ENCODE data around the gene PLD1.

The PLD1 gene

DNA sequence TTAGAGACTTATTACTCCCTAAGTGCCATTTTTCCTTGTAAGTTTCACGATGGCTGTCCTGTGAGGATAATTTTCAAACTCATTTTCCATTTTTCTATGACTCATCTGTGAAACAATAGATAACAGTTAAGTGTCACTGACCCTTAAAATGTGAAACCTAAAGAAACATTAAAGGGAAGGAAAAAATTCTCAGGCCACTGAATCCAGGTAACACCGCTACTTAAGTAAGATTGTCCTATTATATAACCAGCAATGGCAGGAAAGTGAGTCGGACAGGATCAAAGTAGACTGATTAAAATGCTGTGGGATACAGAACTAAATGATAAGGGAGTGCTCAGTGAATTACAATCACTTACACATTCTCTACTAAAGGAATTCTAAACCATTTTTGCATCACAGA lies 12.4 kb downstream of the PLD1 start:
- Histone ChIP-seq H3K56ac (ENCODE audit: low read length) (no peak overlapping the region), H3K79me2 (ENCODE audit: control insufficient read depth, insufficient read depth, low read length) (no peaks in the 10 kb centered on the region), H4K5ac (ENCODE audit: low read length) (no peak overlapping the region), H3K4me1 (ENCODE audit: control insufficient read depth, low read depth, low read length) (peaks cover 4% of the 10 kb centered on the region), H3K36me3 (ENCODE audit: control insufficient read depth, insufficient read depth, low read length) (no peaks in the 10 kb centered on the region), H3K4me2 (ENCODE audit: low read length) (no peak overlapping the region), H3K4ac (ENCODE audit: low read depth, low read length) (no peak overlapping the region), H3K9ac (ENCODE audit: low read length) (no peak overlapping the region), H4K8ac (ENCODE audit: low read depth, low read length) (no peak overlapping the region), H2BK5ac (ENCODE audit: low read length) (no peak overlapping the region), H2BK120ac (ENCODE audit: low read depth, low read length) (no peak overlapping the region), H3K27ac (ENCODE audit: low read depth, low read length) (no peak overlapping the region), H3K27me3 (ENCODE audit: insufficient read depth, low read length, poor library complexity) (no peaks in the 10 kb centered on the region), H3K4me3 (ENCODE audit: low read length) (no peak overlapping the region), H2BK15ac (replicated peaks; ENCODE audit: low read depth) (no peak overlapping the region), H3K23ac (ENCODE audit: low read length) (no peak overlapping the region), H3K79me1 (ENCODE audit: low read length) (no peaks in the 10 kb centered on the region), H3K18ac (ENCODE audit: low read length) (no peak overlapping the region), H2AK5ac (ENCODE audit: low read length) (no peak overlapping the region)
- DNase-seq: no peak
- no CpG with 5 or more reads among the region's 3 CpGs for WGBS (ENCODE audit: extremely low coverage, insufficient coverage, low lambda C conversion rate)

DNA sequence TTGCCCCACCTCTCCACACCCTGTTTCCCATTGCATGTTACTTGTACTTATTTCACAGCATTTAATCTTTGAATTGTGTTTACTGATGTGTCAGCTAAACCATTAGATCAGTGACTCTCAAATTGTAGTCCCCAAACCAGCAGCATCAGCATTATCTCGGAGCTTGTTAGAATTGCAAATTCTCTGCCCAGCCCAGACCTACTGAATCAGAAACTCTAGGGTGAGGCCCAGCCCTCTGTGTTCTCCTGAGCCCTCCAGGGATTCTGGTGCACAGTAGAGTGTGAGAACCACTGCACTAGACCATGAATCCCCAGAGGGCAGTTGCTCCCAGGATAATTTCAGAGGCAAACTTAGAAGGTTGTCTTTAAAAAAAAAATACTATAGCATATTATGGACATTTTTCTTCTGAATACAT lies 13.0 kb downstream of the PLD1 start:
- DNase-seq: no peak
- Histone ChIP-seq H3K23ac (ENCODE audit: low read length) (no peak overlapping the region), H3K18ac (ENCODE audit: low read length) (no peak overlapping the region), H2BK120ac (ENCODE audit: low read depth, low read length) (no peak overlapping the region), H3K79me1 (ENCODE audit: low read length) (no peaks in the 10 kb centered on the region), H3K27ac (ENCODE audit: low read depth, low read length) (no peak overlapping the region), H4K5ac (ENCODE audit: low read length) (no peak overlapping the region), H3K4me1 (ENCODE audit: control insufficient read depth, low read depth, low read length) (peaks cover 4% of the 10 kb centered on the region), H4K8ac (ENCODE audit: low read depth, low read length) (no peak overlapping the region), H3K27me3 (ENCODE audit: insufficient read depth, low read length, poor library complexity) (no peaks in the 10 kb centered on the region), H2AK5ac (ENCODE audit: low read length) (no peak overlapping the region), H3K36me3 (ENCODE audit: control insufficient read depth, insufficient read depth, low read length) (no peaks in the 10 kb centered on the region), H3K79me2 (ENCODE audit: control insufficient read depth, insufficient read depth, low read length) (no peaks in the 10 kb centered on the region), H3K56ac (ENCODE audit: low read length) (no peak overlapping the region), H3K4ac (ENCODE audit: low read depth, low read length) (no peak overlapping the region), H3K9ac (ENCODE audit: low read length) (no peak overlapping the region), H3K4me2 (ENCODE audit: low read length) (no peak overlapping the region), H3K4me3 (ENCODE audit: low read length) (no peak overlapping the region), H2BK5ac (ENCODE audit: low read length) (no peak overlapping the region), H2BK15ac (replicated peaks; ENCODE audit: low read depth) (no peak overlapping the region)
- no CpG with 5 or more reads among the region's 1 CpG for WGBS (ENCODE audit: extremely low coverage, insufficient coverage, low lambda C conversion rate)

GRCh38 chr3:171796625-171797264 lies 13.5 kb downstream of the PLD1 start:
- H4K8ac ChIP-seq (ENCODE audit: low read depth, low read length): no peak overlapping the region
- H3K27me3 ChIP-seq (ENCODE audit: insufficient read depth, low read length, poor library complexity): no peaks in the 10 kb centered on the region
- H3K4me1 ChIP-seq (ENCODE audit: control insufficient read depth, low read depth, low read length): peaks cover 4% of the 10 kb centered on the region
- H3K4me3 ChIP-seq (ENCODE audit: low read length): no peak overlapping the region
- no peak overlapping the region for H3K4me2 ChIP-seq (ENCODE audit: low read length)
- H3K79me2 ChIP-seq (ENCODE audit: control insufficient read depth, insufficient read depth, low read length): no peaks in the 10 kb centered on the region
- no peak overlapping the region for H2AK5ac ChIP-seq (ENCODE audit: low read length)
- no CpG with 5 or more reads among the region's 4 CpGs for WGBS (ENCODE audit: extremely low coverage, insufficient coverage, low lambda C conversion rate)
- H3K36me3 ChIP-seq (ENCODE audit: control insufficient read depth, insufficient read depth, low read length): no peaks in the 10 kb centered on the region
- no peak overlapping the region for H2BK5ac ChIP-seq (ENCODE audit: low read length)
- no peak overlapping the region for H3K27ac ChIP-seq (ENCODE audit: low read depth, low read length)
- no peak overlapping the region for H3K23ac ChIP-seq (ENCODE audit: low read length)
- no peak overlapping the region for H3K18ac ChIP-seq (ENCODE audit: low read length)
- H3K4ac ChIP-seq (ENCODE audit: low read depth, low read length): no peak overlapping the region
- H3K56ac ChIP-seq (ENCODE audit: low read length): no peak overlapping the region
- no peak overlapping the region for H3K9ac ChIP-seq (ENCODE audit: low read length)
- no peaks in the 10 kb centered on the region for H3K79me1 ChIP-seq (ENCODE audit: low read length)
- H4K5ac ChIP-seq (ENCODE audit: low read length): no peak overlapping the region
- DNase-seq: no peak
- H2BK15ac ChIP-seq (replicated peaks; ENCODE audit: low read depth): no peak overlapping the region
- H2BK120ac ChIP-seq (ENCODE audit: low read depth, low read length): no peak overlapping the region

- H4K5ac ChIP-seq (ENCODE audit: low read length): no peak overlapping the region
- H3K27ac ChIP-seq (ENCODE audit: low read depth, low read length): no peak overlapping the region
- no peak overlapping the region for H3K18ac ChIP-seq (ENCODE audit: low read length)
- peak overlapping the region; percentile 9 for H3K56ac ChIP-seq (ENCODE audit: low read length)
- no peaks in the 10 kb centered on the region for H3K27me3 ChIP-seq (ENCODE audit: insufficient read depth, low read length, poor library complexity)
- H3K4me3 ChIP-seq (ENCODE audit: low read length): no peak overlapping the region
- no peak overlapping the region for H2BK120ac ChIP-seq (ENCODE audit: low read depth, low read length)
- peak overlapping the region; percentile 11 for H2BK5ac ChIP-seq (ENCODE audit: low read length)
- no peak overlapping the region for H3K4me2 ChIP-seq (ENCODE audit: low read length)
- no peak overlapping the region for H2AK5ac ChIP-seq (ENCODE audit: low read length)
- H3K36me3 ChIP-seq (ENCODE audit: control insufficient read depth, insufficient read depth, low read length): no peaks in the 10 kb centered on the region
- H3K79me2 ChIP-seq (ENCODE audit: control insufficient read depth, insufficient read depth, low read length): no peaks in the 10 kb centered on the region
- H3K79me1 ChIP-seq (ENCODE audit: low read length): no peaks in the 10 kb centered on the region
- H3K4ac ChIP-seq (ENCODE audit: low read depth, low read length): no peak overlapping the region
- no peak overlapping the region for H3K9ac ChIP-seq (ENCODE audit: low read length)
- no peak overlapping the region for H2BK15ac ChIP-seq (replicated peaks; ENCODE audit: low read depth)
- H4K8ac ChIP-seq (ENCODE audit: low read depth, low read length): no peak overlapping the region
- WGBS (ENCODE audit: extremely low coverage, insufficient coverage, low lambda C conversion rate): no CpG with 5 or more reads among the region's 2 CpGs
- peaks cover 4% of the 10 kb centered on the region for H3K4me1 ChIP-seq (ENCODE audit: control insufficient read depth, low read depth, low read length)
- DNase-seq: no peak
- H3K23ac ChIP-seq (ENCODE audit: low read length): no peak overlapping the region
Measured at GRCh38 chr3:171792531-171792930, 17.8 kb downstream of the PLD1 start.

DNA sequence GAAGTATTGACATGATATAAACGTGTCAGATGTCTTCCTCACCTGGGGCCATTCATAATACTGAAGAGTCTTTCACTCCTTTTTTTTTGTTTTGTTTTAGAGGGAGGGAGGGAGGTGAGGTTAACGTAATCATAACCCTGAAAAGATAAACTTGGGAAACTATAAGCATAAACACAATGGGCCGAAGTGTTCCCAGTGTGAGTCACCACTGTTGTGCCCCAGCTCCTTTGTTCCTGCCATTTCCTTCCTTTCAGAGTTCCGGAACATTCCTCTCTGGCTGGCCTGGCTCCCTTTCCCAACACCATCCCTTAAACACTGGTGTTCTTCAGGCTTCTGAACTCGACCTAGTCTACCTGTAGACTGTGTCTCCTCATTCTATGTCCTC lies 18.6 kb downstream of the PLD1 start:
- Histone ChIP-seq H3K27ac (ENCODE audit: low read depth, low read length) (no peak overlapping the region), H3K36me3 (ENCODE audit: control insufficient read depth, insufficient read depth, low read length) (no peaks in the 10 kb centered on the region), H3K4me3 (ENCODE audit: low read length) (no peak overlapping the region), H2AK5ac (ENCODE audit: low read length) (peak overlapping the region; percentile 19), H4K8ac (ENCODE audit: low read depth, low read length) (no peak overlapping the region), H3K79me1 (ENCODE audit: low read length) (no peaks in the 10 kb centered on the region), H4K5ac (ENCODE audit: low read length) (no peak overlapping the region), H3K56ac (ENCODE audit: low read length) (no peak overlapping the region), H2BK5ac (ENCODE audit: low read length) (no peak overlapping the region), H3K4me2 (ENCODE audit: low read length) (no peak overlapping the region), H3K23ac (ENCODE audit: low read length) (no peak overlapping the region), H3K4ac (ENCODE audit: low read depth, low read length) (no peak overlapping the region), H2BK15ac (replicated peaks; ENCODE audit: low read depth) (no peak overlapping the region), H3K18ac (ENCODE audit: low read length) (no peak overlapping the region), H3K79me2 (ENCODE audit: control insufficient read depth, insufficient read depth, low read length) (no peaks in the 10 kb centered on the region), H3K4me1 (ENCODE audit: control insufficient read depth, low read depth, low read length) (no peaks in the 10 kb centered on the region), H3K9ac (ENCODE audit: low read length) (no peak overlapping the region), H2BK120ac (ENCODE audit: low read depth, low read length) (no peak overlapping the region), H3K27me3 (ENCODE audit: insufficient read depth, low read length, poor library complexity) (no peaks in the 10 kb centered on the region)
- WGBS (ENCODE audit: extremely low coverage, insufficient coverage, low lambda C conversion rate): no CpG with 5 or more reads among the region's 5 CpGs
- DNase-seq: peak; percentile 62

Measured in mesendoderm (in vitro differentiated cells).